Osteocyte (in vitro differentiated cells): Measurements from ENCODE around the gene AMOTL1. TPM values are rescaled to one million over a fixed set of nuclear protein-coding genes. Genes with fewer than 3 reads are reported as not detected.

Source experiments
- DNase-seq: peaks from one replicate; pipeline ENCODE4 v3.0.0; 2021; ENCODE audit warnings: mixed read lengths; ENCODE audit not compliant: unreplicated experiment; ENCODE audit errors: extremely low spot score
- H3K27ac Mint-ChIP-seq: one replicate; pipeline ENCODE4 v1.8.0; 2021; ENCODE audit warnings: mild to moderate bottlenecking, mixed read lengths; ENCODE audit not compliant: unreplicated experiment
- H3K27me3 Mint-ChIP-seq: one replicate; pipeline ENCODE4 v1.8.0; 2021; ENCODE audit warnings: mixed read lengths; ENCODE audit not compliant: unreplicated experiment
- H3K36me3 Mint-ChIP-seq: one replicate; pipeline ENCODE4 v1.8.0; 2021; ENCODE audit warnings: mixed read lengths; ENCODE audit not compliant: unreplicated experiment
- H3K4me1 Mint-ChIP-seq: one replicate; pipeline ENCODE4 v1.8.0; 2021; ENCODE audit warnings: mixed read lengths; ENCODE audit not compliant: unreplicated experiment
- H3K4me3 Mint-ChIP-seq: one replicate; pipeline ENCODE4 v1.8.0; 2021; ENCODE audit warnings: mild to moderate bottlenecking, moderate library complexity, mixed read lengths; ENCODE audit not compliant: unreplicated experiment
- H3K9me3 Mint-ChIP-seq: one replicate; pipeline ENCODE4 v1.8.0; 2021; ENCODE audit warnings: mixed read lengths; ENCODE audit not compliant: unreplicated experiment
- CTCF ChIP-seq: fragments of 200-600 bp; sonication (generic); IDR thresholded peaks from 2 replicates; pipeline ENCODE4 v1.5.0; 2021; ENCODE audit warnings: antibody characterized with exemption, mild to moderate bottlenecking, moderate library complexity
- total RNA-seq: library from RNA; stranded (reverse); gene quantifications from 2 replicates; pipeline ENCODE4 v1.2.1, GENCODE V29; 2021

AMOTL1 gene
- total RNA-seq, 1 donor from 2014 or later: 66.6 TPM

- Mint-ChIP-seq H3K27me3 (no peaks in the 10 kb centered on the region), H3K4me1 (no peaks in the 10 kb centered on the region), H3K27ac (no peak overlapping the region), H3K9me3 (no peaks in the 10 kb centered on the region), H3K4me3 (no peak overlapping the region), H3K36me3 (peaks cover 79% of the 10 kb centered on the region)
- no peak for DNase-seq
- no peak for TF ChIP-seq CTCF
Measured at GRCh38 chr11:94826415-94826814, 58.3 kb downstream of the AMOTL1 start.

- TF ChIP-seq CTCF: no peak
- H3K4me3 Mint-ChIP-seq: no peak overlapping the region
- no peaks in the 10 kb centered on the region for H3K27me3 Mint-ChIP-seq
- no peak overlapping the region for H3K27ac Mint-ChIP-seq
- no peaks in the 10 kb centered on the region for H3K9me3 Mint-ChIP-seq
- DNase-seq: no peak
- peaks cover 6% of the 10 kb centered on the region for H3K4me1 Mint-ChIP-seq
- H3K36me3 Mint-ChIP-seq: peaks cover 72% of the 10 kb centered on the region
Measured at GRCh38 chr11:94828088-94828487, 59.9 kb downstream of the AMOTL1 start.

- no peak for DNase-seq
- Mint-ChIP-seq H3K4me1 (peaks cover 28% of the 10 kb centered on the region), H3K4me3 (no peak overlapping the region), H3K27me3 (no peaks in the 10 kb centered on the region), H3K36me3 (peaks cover 63% of the 10 kb centered on the region), H3K27ac (no peak overlapping the region), H3K9me3 (no peaks in the 10 kb centered on the region)
- no peak for TF ChIP-seq CTCF
Measured at GRCh38 chr11:94830722-94831510, 62.8 kb downstream of the AMOTL1 start.

GRCh38 chr11:94831529-94831928 lies 63.4 kb downstream of the AMOTL1 start:
- Mint-ChIP-seq H3K4me3 (no peak overlapping the region), H3K4me1 (peaks cover 32% of the 10 kb centered on the region), H3K27ac (peak overlapping the region; percentile 12), H3K9me3 (no peaks in the 10 kb centered on the region), H3K27me3 (no peaks in the 10 kb centered on the region), H3K36me3 (peaks cover 57% of the 10 kb centered on the region)
- no peak for DNase-seq
- TF ChIP-seq CTCF: no peak

- Mint-ChIP-seq H3K4me1 (peaks cover 32% of the 10 kb centered on the region), H3K4me3 (no peak overlapping the region), H3K27ac (no peak overlapping the region), H3K9me3 (no peaks in the 10 kb centered on the region), H3K27me3 (no peaks in the 10 kb centered on the region), H3K36me3 (peaks cover 49% of the 10 kb centered on the region)
- no peak for TF ChIP-seq CTCF
- DNase-seq: no peak
Measured at GRCh38 chr11:94832604-94833235, 64.6 kb downstream of the AMOTL1 start.
